Measurements from ENCODE around the gene MANBA.

DNA sequence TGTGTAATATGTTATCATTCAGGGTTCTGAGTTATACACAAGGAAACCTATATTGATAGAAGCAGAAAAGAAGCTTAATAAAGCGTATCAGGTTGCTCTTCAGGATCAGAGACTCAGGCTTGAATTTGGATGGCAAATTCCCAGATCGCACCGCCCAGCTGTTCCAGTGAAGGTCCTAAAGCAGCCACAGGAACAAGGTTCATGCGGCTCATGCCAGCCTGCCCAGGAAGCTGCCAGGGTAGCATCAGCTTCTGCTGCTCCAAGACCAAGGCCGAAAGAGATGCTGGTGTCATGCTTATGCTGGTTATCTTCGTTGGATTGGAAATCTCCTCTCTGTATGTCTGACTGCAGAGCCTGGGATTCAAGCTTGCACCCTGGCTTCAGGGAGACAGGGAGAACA is 127.7 kb downstream of the MANBA start:
- TF ChIP-seq, protein P1, sequence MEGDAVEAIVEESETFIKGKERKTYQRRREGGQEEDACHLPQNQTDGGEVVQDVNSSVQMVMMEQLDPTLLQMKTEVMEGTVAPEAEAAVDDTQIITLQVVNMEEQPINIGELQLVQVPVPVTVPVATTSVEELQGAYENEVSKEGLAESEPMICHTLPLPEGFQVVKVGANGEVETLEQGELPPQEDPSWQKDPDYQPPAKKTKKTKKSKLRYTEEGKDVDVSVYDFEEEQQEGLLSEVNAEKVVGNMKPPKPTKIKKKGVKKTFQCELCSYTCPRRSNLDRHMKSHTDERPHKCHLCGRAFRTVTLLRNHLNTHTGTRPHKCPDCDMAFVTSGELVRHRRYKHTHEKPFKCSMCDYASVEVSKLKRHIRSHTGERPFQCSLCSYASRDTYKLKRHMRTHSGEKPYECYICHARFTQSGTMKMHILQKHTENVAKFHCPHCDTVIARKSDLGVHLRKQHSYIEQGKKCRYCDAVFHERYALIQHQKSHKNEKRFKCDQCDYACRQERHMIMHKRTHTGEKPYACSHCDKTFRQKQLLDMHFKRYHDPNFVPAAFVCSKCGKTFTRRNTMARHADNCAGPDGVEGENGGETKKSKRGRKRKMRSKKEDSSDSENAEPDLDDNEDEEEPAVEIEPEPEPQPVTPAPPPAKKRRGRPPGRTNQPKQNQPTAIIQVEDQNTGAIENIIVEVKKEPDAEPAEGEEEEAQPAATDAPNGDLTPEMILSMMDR (conservative IDR thresholded peaks at IDR 0.05 in 1 of 2, IDR thresholded peaks at IDR 0.05 in 1 of 2; ENCODE audit: extremely low read depth in 1 of 2, insufficient read depth in 1 of 2, low read depth in 1 of 2, low read length in 2 of 2), result no peak
- TF ChIP-seq EZH2 (IDR thresholded peaks at IDR 0.05; ENCODE audit: borderline replicate concordance, low read length), result no peak

Data from mammary epithelial cell (primary cell).